Omental fat pad (tissue), 4 donors: ENCODE data around the gene VMO1. TPM values are rescaled to one million over a fixed set of nuclear protein-coding genes. Genes with fewer than 3 reads are reported as not detected.

Source experiments
- ATAC-seq: fragments of 150-250 bp; one replicate; pipeline ENCODE4 v1.9.1; 2016; ENCODE audit warnings: mild to moderate bottlenecking, moderate library complexity; ENCODE audit not compliant: low FRiP score
- DNase-seq: peaks from one replicate; pipeline ENCODE4 v3.0.0-alpha.2; 2019; ENCODE audit warnings: low spot score
- CTCF ChIP-seq, 3 donors: fragments of 450-650 bp; IDR thresholded peaks; one replicate each; pipeline ENCODE4 v1.5.1; 2016 to 2017; ENCODE audit warnings: antibody characterized with exemption in 3 of 3, mild to moderate bottlenecking in 3 of 3, moderate library complexity in 2 of 3
- total RNA-seq, 4 donors: library from RNA; depleted of rRNA; stranded (reverse); fragments of >200 nt; gene quantifications; one replicate each; pipeline ENCODE4 v1.1.0, GENCODE V29; 2016

The VMO1 gene
- total RNA-seq, 4 donors from 2014 or later, result 2.1 to 13.1 (median 8.4) TPM

- no peak for TF ChIP-seq CTCF (IDR thresholded peaks at IDR 0.05)
- no peak for DNase-seq
- ATAC-seq, result no peak
Measured at GRCh38 chr17:4822835-4823234, 36.7 kb upstream of the VMO1 start.

- ATAC-seq (no peak), DNase-seq (no peak)
- TF ChIP-seq CTCF (IDR thresholded peaks at IDR 0.05), result no peak
Measured at GRCh38 chr17:4818276-4818675, 32.1 kb upstream of the VMO1 start.

GRCh38 chr17:4816826-4817225, 30.7 kb upstream of the VMO1 start:
- no peak for DNase-seq
- TF ChIP-seq CTCF (IDR thresholded peaks at IDR 0.05), result no peak
- ATAC-seq, result no peak

- no peak for TF ChIP-seq CTCF (IDR thresholded peaks at IDR 0.05)
- DNase-seq (no peak), ATAC-seq (no peak)
Measured at GRCh38 chr17:4815043-4815675, 29.0 kb upstream of the VMO1 start.

- no peak for TF ChIP-seq CTCF (IDR thresholded peaks at IDR 0.05)
- no peak for DNase-seq
- no peak for ATAC-seq
Measured at GRCh38 chr17:4812690-4813089, 26.5 kb upstream of the VMO1 start.

- TF ChIP-seq CTCF (IDR thresholded peaks at IDR 0.05), result no peak
- DNase-seq, result no peak
Measured at GRCh38 chr17:4811471-4811870, 25.3 kb upstream of the VMO1 start.

GRCh38 chr17:4810696-4811290, 24.6 kb upstream of the VMO1 start:
- ATAC-seq (no peak), DNase-seq (no peak)
- TF ChIP-seq CTCF (IDR thresholded peaks at IDR 0.05), result no peak

More at GRCh38 chr17:4811471-4811870, 25.3 kb upstream of the VMO1 start:
- ATAC-seq, result no peak
